Measurements from ENCODE around the gene TMBIM1.

TMBIM1 gene

DNA sequence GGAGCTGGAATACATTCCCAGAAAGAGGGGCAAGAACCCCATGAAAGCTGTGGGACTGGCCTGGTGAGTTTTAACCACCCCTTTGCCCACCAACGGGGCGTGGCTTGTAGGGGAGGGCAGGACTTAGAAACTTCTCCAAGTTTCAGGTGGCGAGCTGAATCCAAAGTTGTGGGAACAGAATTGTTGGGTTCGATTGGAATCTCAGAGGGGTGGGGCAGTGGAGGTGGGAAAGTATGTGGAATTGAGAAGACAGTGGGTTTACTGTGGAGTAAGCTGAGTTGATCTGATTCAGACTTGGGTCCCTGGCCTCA, 20.9 kb downstream of the TMBIM1 start:
- DNase-seq, result no peak

DNA sequence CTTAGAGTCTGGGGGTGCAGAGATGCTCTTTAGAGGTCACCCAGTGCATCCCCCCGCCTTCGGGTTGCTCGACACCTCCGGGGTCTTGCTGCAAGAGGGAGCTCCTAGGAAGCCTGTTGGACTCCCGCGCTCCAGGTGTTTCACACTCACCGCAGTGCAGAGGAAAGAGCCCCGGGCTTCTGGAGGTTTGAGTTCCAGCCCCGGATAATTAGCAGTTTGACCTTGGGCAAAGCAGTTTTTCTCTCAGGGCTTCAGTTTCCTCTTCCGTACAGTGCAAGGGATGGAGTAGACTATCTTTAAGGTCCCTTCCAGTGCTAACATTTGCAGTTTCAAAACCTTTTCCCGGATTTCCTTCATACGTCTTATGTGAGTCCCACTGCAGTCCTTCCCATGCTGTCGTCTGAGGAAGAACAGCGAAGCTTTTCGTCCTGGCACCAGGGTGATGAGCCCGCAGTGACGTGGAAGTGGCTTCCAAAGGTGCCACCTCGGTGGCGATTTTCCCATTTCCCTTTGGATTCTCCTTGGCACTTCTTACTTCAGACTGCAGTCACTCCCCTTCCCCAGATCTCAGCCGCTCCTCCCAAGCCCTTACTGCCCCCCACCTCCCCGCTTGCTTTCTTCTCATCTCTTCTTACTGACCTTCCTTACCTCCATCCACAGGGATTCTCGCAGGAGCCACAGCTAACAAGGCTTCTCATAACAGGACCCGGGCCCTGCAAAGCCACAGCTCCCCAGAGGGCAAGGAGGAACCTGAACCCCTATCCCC, 21.4 kb downstream of the TMBIM1 start:
- DNase-seq, result no peak

DNA sequence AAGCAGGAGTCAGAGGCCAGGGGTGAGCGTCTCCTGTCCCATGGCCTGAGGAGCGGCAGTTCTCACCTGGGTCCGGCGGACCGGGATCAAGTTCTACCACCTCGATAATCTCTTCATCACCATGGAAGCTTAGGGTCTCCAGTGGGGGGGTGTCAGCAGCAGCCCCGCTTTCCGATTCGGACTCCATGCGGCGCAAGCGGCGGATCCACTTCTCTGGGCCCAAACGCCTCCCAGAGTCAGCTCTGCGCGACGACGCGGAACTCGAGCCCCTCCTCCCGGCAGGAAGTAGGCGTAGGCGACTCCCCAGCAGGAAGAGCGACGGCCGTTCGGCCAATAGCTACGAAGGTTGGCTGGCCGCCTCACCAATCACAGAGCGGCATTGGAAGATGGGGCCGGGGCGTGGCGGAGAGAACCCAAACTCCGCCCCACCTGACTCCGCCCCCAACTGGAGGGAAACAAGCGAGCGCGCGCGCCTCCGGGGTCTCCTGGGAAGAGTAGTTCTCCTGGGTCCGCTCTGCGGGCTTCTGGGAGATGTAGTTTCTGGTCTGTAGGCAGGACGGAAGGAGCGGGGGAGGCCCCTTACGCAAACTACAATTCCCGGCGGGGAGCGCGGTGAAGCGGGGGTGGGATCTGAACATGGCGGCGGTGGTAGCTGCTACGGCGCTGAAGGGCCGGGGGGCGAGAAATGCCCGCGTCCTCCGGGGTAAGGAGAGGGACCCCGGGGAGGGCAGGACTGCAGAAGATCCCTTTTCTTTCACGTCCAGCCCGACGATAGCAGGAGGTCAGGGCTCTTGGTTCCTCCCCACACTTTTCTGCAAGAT, 22.2 kb downstream of the TMBIM1 start, which contains the start of the genes AAMP and PNKD:
TSS of gene AAMP (minus strand) at position 238 of the 821 bp plus-strand sequence. CDS start at position 187, 51 bp downstream.
TSS of gene PNKD (plus strand) at position 620 of the 821 bp plus-strand sequence. CDS start at position 637, 17 bp downstream.
- peak; percentile 97 for DNase-seq

DNA sequence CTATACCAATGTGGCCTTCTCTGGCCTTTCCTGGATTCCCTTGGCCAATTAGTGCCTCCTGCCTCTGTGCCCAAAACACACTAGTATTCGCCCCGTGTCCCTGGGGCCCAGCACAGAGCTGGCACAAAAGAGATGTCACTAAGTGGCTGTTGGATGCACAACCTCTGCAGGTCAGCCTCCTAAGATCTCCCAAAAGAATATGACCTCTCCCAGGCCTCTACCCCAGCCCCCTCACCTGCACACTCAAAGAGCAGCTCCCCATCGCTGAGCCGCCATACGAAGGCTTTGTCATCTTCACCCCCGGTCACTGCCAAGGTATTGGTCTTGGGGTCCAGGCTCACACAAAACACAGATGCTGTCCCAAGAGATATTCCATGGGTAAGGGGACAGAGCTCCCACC, 25.0 kb downstream of the TMBIM1 start:
- DNase-seq, result no peak

DNA sequence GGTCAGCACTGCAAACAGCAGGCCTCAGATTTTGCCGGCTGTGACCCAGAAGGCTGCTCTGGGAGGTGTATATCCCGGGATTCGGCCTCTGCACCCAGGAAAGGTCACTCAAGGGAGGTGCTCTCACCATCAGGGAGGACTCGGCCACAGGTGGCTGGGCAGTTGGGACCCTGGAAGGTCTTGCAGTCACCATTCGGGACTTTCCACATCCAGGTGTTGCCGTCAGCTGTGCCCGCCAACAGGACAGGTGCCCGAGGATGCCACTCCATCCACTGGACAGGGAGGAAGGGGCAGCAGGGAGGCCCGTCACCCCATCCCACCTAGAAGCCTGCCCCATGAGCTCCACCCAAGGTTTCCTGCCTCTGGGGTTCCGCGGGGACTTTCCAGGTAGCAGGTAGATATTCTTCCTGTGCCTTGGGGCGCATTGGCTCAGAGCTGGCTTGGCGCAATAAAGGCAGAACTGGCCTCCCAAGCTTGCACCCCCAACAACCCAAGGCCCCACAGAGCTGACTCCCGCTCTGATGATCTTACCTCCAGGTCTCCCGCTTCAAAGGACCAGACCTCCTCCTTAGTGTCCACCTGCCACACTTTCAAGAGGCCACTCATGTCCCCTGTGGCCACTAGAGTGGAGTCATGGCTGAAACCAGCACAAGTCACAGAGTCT, 25.9 kb downstream of the TMBIM1 start:
- DNase-seq, result no peak

DNA sequence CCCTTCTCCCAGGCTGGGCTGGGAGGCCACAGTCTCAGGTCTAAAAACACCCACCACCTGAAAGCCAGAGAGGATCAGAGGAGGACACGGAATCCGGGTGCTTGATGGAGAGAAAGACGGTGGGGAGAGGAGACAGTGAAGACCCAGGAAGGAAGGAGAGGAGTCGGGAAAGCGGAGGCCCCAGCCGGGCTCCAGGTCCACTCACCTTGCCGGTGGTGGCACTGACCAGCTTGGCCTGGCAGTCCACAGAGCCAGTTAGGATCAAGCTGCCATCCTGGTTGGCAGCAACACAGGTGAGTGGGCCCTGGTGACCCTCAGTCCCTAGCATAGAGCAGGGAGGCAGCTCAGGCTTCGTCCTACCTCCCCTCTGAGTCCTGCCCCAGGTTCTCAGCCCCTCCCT, 26.7 kb downstream of the TMBIM1 start:
- DNase-seq, result no peak

DNA sequence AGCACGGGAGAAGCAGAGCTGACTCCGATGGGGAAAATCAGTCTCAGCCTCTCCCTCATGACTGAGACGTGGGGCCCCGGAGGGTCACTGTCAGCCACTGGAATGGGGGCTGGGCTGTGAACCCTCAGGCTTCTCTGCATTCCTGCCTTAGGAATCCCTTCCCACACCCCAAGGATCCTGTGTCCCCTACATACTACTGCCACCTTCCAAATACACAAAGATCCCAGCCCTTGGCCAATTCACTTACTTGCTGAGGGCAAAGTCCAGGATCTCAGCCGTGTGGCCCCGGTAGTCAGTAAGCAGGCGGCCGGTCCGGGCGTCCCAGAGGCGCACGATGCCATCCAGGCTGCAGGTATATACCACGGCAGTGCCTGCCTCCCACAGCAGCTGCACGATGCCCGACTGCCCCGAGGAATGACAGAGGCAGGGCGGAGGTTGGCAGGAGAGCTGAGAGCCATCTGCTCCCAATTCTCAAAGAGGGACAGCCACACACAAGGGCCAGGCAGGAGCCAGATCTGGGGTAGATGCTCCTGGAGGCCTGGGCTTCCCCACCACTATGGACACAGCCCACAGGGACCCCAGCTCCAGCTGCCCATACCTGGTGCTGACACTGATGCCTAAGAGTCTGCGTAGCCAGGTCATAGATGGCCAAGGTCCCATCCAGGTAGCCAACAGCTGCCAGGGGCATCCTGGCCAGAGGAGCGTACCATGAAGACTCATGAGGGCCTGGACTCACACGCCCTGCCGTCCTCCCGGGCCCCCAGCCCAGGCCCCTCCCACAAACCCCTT, 27.3 kb downstream of the TMBIM1 start:
- DNase-seq, result no peak

DNA sequence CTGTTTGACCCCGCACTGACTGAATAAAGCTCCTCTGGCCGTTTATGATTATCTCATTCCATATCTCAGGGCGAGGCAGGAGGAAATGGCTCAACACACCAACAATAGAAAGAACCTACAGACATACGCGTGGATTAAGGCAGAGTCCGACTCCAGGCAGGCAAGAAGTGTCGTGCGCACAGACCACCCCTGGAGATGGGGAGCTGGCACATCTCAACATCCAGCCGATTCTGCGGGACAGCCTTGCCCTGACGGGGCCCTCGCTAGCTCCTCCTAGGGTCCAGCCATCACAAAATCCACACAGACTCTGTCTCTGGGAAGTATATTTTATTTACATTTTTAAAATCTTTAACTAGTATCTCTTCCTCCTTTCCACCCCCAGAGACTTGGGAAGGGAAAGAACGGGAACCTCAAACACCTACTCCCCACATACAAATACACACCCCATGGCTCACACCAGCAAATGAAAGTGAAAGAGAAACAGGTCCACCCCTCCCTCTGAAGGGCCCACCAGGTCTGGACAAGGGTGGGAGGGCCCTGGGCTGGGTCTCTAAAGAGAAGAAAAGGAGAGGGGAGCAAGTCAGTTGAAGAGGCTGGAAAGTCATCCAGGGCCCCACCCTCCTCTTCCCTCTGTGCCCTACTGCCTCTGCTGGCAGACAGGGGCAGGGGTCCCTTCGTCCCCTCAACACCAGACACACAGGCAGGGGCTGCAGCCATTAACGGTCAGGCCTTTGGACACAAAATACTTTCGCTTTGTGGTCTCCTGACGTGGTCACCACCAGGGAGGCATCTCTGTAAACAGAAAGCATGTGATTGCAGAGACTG, 28.3 kb downstream of the TMBIM1 start:
- DNase-seq, result no peak

DNA sequence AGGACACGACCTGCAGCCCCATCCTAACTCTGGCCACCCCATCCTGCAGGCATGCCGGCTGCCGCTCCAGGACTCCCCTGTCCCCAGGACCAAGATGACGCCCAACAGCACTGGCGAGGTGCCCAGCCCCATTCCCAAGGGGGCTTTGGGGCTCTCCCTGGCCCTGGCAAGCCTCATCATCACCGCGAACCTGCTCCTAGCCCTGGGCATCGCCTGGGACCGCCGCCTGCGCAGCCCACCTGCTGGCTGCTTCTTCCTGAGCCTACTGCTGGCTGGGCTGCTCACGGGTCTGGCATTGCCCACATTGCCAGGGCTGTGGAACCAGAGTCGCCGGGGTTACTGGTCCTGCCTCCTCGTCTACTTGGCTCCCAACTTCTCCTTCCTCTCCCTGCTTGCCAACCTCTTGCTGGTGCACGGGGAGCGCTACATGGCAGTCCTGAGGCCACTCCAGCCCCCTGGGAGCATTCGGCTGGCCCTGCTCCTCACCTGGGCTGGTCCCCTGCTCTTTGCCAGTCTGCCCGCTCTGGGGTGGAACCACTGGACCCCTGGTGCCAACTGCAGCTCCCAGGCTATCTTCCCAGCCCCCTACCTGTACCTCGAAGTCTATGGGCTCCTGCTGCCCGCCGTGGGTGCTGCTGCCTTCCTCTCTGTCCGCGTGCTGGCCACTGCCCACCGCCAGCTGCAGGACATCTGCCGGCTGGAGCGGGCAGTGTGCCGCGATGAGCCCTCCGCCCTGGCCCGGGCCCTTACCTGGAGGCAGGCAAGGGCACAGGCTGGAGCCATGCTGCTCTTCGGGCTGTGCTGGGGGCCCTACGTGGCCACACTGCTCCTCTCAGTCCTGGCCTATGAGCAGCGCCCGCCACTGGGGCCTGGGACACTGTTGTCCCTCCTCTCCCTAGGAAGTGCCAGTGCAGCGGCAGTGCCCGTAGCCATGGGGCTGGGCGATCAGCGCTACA, 29.4 kb downstream of the TMBIM1 start:
- DNase-seq, result no peak

DNA sequence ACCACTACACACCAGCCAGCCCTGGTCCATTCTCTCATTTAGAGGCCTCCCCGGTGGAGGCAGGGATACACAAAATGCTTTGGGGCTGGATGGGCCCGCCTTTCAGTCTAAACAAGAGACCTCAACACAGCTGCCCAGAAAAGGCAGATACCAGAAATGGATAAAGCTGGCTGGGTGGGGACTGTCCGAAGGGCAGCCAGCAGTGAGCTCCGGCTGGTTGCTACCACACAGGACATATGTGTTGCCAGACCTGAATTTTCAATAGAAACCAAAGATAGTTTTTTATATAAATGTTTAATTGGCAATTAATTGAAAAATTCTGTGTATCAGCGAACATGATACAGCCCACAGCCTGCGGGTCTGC, 30.1 kb downstream of the TMBIM1 start:
- DNase-seq, result no peak

DNA sequence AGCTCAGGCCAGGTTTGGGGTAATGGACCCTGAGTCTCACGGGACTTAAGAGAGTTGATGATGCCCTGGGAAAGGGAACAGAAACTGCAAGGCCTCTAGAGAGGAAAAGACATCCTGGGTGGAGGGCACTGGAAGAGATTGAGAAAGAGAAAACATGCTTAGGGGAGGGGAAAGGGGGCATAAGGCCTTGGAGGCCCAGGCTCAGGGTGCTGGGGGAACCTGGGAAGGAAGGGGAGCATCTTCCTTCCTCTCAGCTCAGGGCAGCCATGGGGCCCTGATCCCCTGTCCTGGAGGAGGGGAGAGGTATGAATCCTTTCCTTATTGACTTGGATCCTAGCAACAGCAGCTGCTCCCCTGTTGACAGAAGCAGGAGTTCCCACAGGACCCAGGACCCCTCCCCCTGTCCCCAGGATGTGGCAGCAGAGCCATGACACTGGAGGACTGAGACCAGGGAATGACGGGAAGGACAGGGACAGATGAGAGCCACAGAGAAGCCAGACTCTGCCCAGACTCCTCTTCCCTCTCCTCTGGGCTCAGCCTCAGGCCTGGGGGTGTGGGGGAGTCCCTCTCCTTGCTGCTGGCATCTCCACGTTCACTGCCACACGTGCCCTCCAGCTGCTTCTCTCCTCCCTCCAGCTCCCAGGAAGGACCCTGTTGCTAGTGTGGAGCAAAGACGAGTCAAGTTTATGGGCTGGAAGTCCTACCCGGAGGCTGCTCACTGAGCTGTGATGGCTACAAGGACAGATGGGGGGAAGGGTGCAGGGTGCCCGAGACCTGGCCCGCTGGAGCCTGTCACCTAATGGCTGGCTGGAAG, 30.7 kb downstream of the TMBIM1 start:
- peak; percentile 13 for DNase-seq

DNA sequence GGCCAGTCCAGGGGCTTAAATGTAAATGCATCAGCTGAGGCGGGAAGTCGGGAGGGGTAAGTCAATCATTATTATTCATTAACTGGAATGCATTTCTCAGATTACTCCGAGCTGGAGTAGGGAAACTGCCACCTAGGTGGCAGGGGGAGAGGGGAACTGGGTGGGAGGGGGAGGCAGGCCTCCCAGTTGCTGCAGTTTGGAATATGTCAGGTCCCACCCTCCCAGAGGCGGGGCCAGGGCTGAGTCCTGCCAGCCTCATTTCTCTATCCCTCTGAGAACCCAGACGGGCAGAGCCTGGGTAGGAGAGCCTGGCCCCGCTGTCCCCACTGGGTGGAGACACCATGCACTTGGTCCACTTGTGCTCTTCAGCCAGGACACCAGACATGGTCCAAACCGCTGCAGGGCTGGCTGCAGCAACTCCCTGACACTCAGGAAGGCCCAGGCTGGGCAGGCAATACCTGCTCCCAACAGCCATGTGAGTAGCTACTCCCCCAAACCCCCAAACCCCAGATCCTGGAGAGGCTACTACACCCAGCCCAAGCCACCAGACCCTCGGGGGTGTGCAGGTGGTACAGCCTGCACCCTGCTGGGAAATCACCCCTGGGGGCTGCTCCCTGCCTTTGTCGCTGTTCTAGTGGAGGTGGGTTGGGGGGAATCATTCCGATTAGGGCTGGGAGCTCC, 31.4 kb downstream of the TMBIM1 start, which contains the start of gene GPBAR1:
TSS of gene GPBAR1 (plus strand) at position 274 of the 681 bp plus-strand sequence. CDS start 1,710 bp downstream, outside the sequence.
- DNase-seq, result no peak

DNA sequence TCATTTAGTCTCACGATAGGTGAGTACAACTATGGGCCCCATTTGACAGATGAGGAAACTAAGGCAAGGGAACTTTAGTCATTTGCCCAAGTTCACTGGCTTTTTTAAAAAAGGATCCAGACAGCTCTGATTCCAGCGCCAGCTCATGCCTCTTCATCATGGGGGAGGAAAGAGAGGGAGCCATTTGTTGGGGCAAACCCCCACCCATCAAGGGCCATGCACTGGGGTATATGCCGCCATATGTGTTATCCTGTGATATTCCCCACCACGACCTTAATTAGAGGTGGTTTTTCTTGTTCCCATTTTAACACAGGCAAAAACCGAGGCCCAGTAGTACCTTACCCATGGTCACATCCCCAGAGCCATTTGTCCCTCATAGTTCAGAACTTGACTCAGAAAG, 32.1 kb downstream of the TMBIM1 start:
- no peak for DNase-seq

DNA sequence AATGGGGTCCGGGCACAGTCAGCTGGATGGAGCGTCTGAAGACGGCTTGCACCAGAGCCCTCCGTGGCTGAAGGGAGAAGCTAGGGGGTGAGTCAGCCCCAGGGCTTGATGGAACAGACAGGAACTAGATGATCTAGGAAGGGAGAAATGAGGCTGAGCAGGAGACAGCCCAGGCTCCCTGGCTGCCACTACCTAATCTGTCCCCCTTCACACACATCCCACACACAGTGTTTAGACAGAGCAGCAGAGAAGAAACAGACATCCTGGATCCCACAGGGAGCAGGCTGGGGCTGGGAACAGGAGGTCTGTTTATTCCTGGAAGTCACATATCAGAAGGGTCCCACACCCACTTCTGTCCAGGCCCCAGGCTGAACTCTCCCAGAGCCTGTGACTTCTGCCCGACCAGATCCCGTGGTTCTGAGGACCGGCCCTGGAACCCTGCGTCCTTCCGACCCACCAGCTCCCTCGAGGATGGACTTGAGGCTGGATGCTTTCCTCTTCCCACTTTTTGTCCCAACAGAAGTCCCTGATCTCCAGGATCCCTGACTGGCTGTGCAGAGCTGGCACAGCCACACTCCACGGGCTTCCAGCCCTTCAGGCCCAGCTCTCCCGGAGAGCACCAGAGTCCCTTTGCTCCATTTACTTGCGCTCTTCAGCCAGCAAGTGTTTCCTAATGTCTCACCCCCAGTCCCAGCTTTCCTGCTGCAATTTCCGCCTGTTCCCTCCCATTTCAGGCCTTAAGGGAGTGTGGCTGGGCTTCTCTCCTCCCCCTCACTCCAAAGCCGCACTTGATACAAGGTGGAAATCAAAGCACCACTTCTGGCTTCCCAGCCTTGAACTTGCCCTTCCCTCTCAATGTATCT, 33.0 kb downstream of the TMBIM1 start:
- DNase-seq, result no peak

DNA sequence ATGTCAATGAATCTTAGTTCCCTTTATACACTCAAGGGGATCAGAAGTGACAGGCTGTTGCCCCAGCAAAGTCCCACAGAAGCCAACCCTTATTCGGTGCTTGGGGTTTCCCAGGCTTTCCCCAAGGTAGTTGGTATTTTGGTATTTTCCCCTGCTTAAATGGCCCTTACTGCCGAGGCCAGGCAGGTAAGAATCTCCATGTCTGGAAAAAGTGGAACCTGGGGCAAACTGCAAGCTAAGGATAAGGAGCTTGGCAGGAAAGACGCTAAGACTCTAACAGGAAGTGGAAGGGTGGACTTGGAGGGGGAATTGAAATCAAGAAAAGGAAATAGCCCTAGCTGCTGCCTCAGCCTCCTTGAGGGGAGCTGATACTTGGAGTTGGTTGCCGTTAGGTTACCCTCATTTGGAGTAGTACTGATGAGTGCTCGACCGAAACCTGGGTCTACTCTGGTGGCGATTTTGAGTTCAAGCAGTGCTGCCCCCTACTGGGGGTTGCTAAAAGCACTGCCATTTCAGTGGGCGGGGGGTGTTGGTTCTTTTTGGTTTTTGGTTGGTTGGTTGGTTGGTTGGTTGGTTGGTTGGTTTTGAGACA, 34.8 kb downstream of the TMBIM1 start:
- DNase-seq, result no peak

DNA sequence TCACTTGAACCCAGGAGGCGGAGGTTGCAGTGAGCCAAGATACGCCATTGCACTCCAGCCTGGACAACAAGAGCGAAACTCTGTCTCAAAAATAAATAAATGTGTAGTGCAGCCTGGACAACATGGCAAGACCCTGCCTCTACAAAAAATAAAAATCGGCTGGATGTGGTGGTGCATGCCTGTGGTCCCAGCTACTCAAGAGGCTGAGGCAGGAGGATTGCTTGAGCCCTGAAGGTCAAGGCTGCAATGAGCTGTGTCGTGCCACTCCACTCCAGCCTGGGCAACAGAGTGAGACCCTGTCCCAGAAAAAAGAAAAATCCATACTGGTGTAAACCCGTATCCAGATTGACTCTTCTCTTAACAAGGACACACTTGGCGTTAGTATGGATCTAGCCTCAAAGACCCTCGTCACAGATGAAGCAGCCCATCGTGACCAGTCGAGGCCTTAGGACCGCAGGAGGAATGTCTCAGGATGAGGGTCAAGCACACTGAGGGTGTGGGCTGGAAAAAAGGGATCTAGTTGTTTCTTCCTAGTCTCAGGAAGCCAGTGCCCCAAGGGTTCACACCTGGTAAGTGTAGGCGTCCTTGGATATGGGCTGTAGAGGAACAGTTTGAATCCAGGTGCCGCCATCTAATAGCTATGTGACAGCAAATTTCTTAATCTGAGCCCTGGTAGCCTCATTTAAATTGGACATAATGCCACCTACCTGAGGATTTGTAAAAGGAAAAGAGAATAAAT, 35.5 kb downstream of the TMBIM1 start:
- DNase-seq, result no peak

DNA sequence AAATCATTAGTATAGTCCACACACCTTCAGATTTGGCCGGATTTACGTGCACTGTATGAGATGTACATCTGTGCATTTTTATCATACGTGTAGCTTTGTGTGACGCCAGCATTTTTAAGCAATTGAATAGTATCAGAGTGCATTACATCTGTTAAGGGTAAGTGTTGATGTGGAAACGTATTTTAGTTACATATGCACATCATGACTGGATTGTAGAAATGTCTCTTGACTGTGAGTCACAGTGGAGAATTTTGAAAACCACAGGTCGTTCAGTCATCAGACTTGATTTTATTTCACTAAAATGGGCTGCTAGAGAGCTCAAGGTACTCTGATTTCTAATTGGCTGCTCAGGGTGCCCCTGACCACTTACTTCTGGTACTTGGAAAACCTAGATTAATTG, 36.9 kb downstream of the TMBIM1 start:
- no peak for DNase-seq

All from SHP77 treated with DMSO at 0.1 percent for 48 hours (cell line).